GM12891 (cell line): ENCODE measurements around the gene VWDE. TPM values are rescaled to one million over a fixed set of nuclear protein-coding genes. Genes with fewer than 3 reads are reported as not detected.
"Not testable (repeated sequence)": the region's sequence is repeated elsewhere in the genome, so short reads cannot be mapped to it uniquely, and the experiment has no call there.

Experiments used
- DNase-seq: peaks from one replicate; pipeline ENCODE4 v3.0.0; 2011; ENCODE audit warnings: low spot score; ENCODE audit not compliant: insufficient read length
- FAIRE-seq: peaks from 2 replicates; lab custom pipeline; 2011; peaks lifted over from hg19 to GRCh38; lab: Jason Lieb, UNC
- PAX5 ChIP-seq: IDR thresholded peaks from 2 replicates; pipeline ENCODE4 v1.6.1; 2011; ENCODE audit warnings: low read length, moderate library complexity, mild to moderate bottlenecking; ENCODE audit not compliant: insufficient read depth, severe bottlenecking
- POLR2A ChIP-seq: IDR thresholded peaks from 2 replicates; pipeline ENCODE4 v1.6.1; 2011; ENCODE audit warnings: low read depth, low read length, control low read depth
- POLR2AphosphoS5 ChIP-seq: IDR thresholded peaks from 2 replicates; pipeline ENCODE4 v1.6.1; 2011; ENCODE audit warnings: low read depth, low read length, control low read depth
- POU2F2 ChIP-seq: IDR thresholded peaks from 2 replicates; pipeline ENCODE4 v1.6.1; 2011; ENCODE audit warnings: low read depth, mild to moderate bottlenecking, control low read depth, low read length, moderate library complexity
- SPI1 ChIP-seq: IDR thresholded peaks from 2 replicates; pipeline ENCODE4 v1.6.1; 2011; ENCODE audit warnings: low read depth, low read length, control low read depth
- TAF1 ChIP-seq: IDR thresholded peaks from 2 replicates; pipeline ENCODE4 v1.6.1; 2011; ENCODE audit warnings: low read depth, low read length, control low read depth
- polyA plus RNA-seq: library from polyadenylated mRNA; unstranded; fragments of >200 nt; gene quantifications from one replicate; pipeline ENCODE4 v1.2.1, GENCODE V29; 2012; ENCODE audit warnings: low read depth, missing spikeins, inconsistent platforms; ENCODE audit not compliant: missing spikeins

The VWDE gene
- not detected for polyA plus RNA-seq

DNA sequence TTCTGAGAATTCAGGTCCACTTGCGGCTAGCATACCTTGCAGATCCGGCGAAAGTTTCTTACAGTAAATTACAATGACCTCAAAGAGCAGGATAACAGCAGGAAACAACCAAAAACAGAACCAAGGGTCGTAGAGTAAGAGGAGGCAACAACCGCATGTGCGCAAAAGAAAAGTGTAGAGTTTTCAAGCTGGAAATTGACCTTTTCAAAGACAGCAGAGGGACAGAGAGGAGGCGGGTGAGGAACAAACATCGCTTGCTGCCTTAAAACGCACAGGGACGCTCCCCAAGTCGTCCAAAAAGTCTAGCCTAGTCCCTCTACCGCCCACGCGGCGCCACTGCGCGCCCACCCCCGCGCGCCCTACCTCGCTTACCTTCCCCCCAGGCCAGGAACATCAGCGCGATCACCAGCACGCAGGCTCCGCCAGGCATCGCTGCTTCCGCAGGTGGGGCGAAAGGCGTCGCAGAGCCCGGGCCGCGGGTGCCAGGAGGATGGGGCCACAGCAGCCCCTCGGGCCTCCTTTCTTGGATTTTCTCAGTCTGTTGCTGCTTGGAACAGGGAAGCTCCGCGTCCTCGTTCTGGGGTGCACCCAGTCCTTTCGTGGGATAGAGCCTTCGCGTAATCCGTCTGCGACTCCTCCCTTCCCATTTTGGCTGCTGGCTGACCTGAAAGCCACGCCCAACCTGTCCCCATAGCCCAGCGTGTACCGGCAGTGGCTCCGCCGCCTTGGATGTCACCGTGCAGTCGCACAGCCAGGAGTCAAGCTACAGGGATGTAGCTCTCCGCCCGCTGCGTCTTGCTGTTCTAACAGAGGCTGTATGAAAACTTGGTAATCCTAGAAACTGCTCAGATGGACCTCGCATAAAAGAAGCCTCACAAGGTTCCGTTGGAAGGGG lies at the start of gene VWDE:
Gene VWDE, minus strand, starts transcription at position 579 of the 895 bp plus-strand sequence. Its CDS starts 149 bp downstream, at position 430.
- DNase-seq = peak; percentile 12

DNA sequence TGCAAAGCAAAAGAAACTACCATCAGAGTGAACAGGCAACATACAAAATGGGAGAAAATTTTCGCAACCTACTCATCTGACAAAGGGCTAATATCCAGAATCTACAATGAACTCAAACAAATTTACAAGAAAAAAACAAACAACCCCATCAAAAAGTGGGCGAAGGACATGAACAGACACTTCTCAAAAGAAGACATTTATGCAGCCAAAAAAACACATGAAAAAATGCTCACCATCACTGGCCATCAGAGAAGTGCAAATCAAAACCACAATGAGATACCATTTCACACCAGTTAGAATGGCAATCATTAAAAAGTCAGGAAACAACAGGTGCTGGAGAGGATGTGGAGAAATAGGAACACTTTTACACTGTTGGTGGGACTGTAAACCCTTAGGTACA lies 49.5 kb upstream of the VWDE start:
- FAIRE-seq, DNase-seq: not testable (repeated sequence)

More for the DNA sequence above, at the start of gene VWDE:
- no peak for TF ChIP-seq TAF1
- TF ChIP-seq SPI1 = no peak
- no peak for TF ChIP-seq POLR2A
- no peak for TF ChIP-seq PAX5
- no peak for TF ChIP-seq POLR2AphosphoS5
- TF ChIP-seq POU2F2 = no peak
- peak; percentile 41 for FAIRE-seq

DNA sequence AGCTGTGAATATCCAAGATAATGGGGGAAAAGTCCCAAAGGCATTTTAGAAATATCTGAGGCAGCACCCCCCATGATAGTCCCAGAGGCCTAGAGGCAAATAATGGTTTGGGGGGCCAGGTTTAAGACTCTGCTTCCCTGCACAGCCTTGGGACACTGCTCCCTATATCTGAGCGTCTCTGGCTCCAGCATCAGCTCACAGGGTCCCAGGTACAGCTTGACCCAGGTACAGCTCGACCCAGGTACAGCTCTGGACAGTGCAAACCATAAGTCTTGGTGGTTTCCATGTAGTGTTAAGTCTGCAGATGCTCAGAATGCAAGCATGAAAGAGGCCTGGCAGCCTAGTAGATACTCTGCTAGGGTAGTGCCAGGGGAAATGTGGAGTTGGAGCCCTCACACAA lies 47.0 kb upstream of the VWDE start:
- TF ChIP-seq POLR2AphosphoS5 = no peak
- TF ChIP-seq POU2F2 = no peak
- TF ChIP-seq POLR2A = no peak
- no peak for TF ChIP-seq TAF1
- no peak for TF ChIP-seq PAX5
- TF ChIP-seq SPI1 = no peak
- FAIRE-seq = no peak
- no peak for DNase-seq

DNA sequence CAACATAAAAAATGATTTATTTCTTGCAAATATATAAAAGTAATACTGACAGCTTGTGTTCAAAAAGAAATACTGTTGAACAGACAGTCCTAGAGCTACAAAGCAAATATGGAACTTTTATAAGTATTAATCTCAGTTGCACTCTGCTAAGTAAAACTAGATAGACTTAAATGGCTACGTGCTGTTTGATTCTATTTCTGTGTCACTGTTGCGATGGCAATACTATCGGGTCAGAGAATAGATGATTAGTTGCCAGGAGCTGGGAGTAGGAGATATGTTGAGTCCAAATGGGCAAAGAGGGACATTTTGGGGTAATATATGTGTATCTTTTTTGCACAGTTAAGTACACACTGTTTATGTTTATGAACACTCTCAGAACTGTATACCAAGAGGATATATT lies 41.1 kb upstream of the VWDE start:
- TF ChIP-seq PAX5 = no peak
- TF ChIP-seq POLR2AphosphoS5 = no peak
- TF ChIP-seq TAF1 = no peak
- no peak for TF ChIP-seq POLR2A
- TF ChIP-seq POU2F2 = no peak
- TF ChIP-seq SPI1 = no peak
- FAIRE-seq (no peak), DNase-seq (no peak)

DNA sequence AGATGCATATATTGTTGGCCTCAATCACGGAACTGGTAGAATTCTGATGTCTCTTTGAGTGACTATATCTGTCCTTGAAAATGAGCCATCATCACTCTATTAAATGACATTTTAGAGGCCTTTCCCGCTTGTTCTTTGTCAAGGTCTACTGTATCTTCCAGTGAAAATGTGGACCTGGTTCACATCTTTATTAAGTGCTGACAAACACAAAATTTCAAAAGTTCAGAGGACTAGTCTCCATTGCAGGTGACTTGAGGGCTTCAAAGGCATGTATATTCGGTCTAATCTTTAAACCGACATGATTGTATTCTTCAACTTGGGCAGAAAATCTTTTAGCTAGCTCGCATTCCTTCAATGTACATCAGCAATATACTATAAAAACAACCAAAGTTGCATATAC lies 36.6 kb upstream of the VWDE start:
- TF ChIP-seq SPI1 (no peak), PAX5 (no peak), POU2F2 (no peak)
- DNase-seq = no peak
- FAIRE-seq = no peak

DNA sequence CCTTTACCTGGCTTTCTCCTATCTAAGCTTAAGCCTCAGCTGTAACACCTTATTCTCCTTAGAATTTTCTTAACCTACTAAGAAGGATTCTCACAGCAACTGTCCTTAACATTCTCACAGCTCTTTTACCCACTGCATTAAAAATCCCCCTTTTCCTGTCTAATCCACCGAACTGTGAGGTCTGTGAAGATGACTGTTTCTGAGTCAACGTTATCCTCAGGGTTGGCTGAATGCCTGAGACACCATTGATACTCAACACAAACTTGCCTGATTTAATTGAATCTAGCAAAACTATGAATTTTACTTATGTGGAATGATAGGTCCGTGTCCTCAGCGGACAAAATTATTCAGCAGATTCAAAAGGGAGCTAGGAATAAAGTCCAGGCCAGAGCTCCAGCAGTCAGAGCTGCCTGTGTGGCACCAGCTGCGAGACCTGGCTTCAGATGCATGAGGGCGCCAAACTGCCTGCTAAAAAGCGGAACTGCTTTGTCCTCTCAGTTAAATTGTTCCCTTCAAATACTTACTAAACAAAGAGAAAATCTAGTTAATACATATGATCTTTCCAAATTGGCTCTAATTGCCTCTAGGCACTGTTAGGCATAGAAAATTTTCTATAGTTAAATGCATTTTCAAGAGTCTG lies 33.4 kb upstream of the VWDE start:
- FAIRE-seq = no peak
- no peak for DNase-seq

DNA sequence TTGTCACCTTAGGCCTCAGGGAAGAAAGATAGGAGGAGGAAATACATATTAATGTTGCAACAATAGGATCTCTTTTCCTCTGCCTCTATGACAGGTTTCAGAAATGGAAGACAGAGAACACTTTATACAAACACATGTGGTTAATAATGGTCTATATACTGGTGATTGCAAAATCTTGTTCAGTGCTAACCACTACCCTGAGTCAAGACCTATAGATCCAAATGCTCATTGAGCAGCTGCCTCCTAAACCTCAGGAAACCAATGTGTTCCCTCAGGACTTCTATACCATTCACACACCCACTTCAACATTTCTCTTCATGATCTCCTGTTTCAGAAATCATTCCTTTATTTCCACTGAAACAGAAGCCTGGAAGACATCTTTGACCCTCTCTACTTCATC lies 32.5 kb upstream of the VWDE start:
- FAIRE-seq (no peak), DNase-seq (no peak)
- TF ChIP-seq POLR2A (no peak), TAF1 (no peak), POLR2AphosphoS5 (no peak), PAX5 (no peak), SPI1 (no peak), POU2F2 (no peak)

More for the DNA sequence above, 33.4 kb upstream of the VWDE start:
- TF ChIP-seq POLR2A = no peak
- TF ChIP-seq POLR2AphosphoS5 = no peak
- no peak for TF ChIP-seq PAX5
- TF ChIP-seq SPI1 = peak; percentile 79

DNA sequence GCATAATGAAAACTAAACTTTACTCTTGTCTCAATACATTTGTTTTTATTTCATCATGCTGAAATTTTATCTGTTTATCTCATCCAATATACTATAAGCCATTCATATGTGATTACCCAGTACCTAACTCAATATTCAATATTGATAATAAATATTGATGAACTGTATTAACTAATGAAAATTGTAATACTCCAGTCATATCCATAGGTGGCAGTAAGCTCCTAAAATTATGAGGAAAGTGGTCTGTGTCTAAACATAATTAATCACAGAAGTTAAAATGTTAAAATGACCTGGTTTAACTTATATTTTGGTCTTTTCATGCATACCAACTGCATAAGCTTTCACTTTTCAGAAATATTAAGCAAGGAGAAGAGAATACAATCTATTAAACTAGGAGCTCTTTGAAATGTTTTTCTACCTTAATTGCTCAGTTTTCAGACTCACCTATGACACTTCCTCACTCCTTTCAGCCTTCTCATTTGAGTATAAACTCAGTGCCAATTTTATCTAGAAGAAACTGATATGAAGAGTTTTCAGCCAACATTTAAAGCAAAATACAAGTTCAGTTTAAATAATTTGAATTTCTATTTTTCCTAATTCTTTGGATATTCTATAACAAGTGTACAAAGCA lies 30.5 kb upstream of the VWDE start:
- TF ChIP-seq POLR2A (no peak), SPI1 (no peak), POU2F2 (no peak), PAX5 (no peak), POLR2AphosphoS5 (no peak), TAF1 (no peak)
- FAIRE-seq (no peak), DNase-seq (no peak)

DNA sequence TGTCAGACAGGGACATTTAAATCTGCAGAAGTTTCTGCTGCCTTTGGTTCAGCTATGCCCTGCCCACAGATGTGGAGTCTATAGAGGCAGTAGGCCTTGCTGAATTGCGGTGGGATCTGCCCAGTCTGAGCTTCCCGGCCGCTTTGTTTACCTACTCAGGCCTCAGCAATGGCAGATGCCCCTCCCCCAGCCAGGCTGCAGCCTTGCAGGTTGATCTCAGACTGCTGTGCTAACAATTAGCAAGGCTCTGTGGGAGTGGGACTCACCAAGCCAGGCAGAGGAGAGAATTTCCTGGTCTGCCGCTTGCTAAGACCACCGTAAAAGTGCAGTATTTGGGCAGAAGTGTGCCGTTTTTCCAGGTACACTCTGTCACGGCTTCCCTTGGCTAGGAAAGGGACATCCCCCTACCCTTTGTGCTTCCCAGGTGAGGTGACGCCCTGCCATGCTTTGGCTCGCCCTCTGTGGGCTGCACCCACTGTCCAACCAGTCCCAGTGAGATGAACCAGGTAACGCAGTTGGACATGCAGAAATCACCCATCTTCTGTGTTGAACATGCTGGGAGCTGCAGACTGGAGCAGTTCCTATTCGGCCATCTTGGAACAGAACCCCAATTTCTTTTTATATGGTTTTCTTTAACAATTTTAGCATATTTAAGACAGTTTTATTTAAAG lies 28.4 kb upstream of the VWDE start:
- TF ChIP-seq POLR2AphosphoS5 (no peak), PAX5 (no peak), SPI1 (no peak), TAF1 (no peak), POU2F2 (no peak), POLR2A (no peak)
- DNase-seq (no peak), FAIRE-seq (no peak)

DNA sequence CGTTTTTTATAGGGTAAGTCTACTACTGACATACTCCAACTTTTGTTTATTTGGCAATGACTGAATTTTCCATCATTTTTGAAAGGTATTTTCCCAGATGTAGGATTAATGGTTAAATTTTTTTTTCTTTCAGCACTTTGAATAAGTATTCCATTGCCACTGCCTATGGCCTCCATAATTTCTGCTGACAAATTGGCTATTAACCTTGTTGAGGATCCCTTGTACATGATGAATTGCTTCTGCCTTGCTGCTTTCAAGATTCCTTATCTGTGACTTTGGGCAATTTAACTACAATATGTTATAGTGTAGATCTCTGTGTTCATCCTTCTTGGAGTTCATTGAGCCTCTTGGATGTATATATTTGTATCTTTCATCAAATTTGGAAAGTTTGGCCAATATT lies 21.6 kb upstream of the VWDE start:
- no peak for TF ChIP-seq SPI1
- TF ChIP-seq POU2F2 = no peak
- TF ChIP-seq POLR2A = no peak
- TF ChIP-seq POLR2AphosphoS5 = no peak
- no peak for TF ChIP-seq PAX5
- no peak for TF ChIP-seq TAF1
- no peak for FAIRE-seq
- DNase-seq = no peak
